GM20000 (cell line): ENCODE data around the gene KASH5.
"Not testable (repeated sequence)": the region's sequence is repeated elsewhere in the genome, so short reads cannot be mapped to it uniquely, and the experiment has no call there.

Experiments
- DNase-seq: peaks from one replicate; pipeline ENCODE4 v3.0.0; 2012; ENCODE audit warnings: low spot score
- CTCF ChIP-seq: IDR thresholded peaks from 2 replicates; pipeline ENCODE4 v1.5.1; 2012; ENCODE audit warnings: mild to moderate bottlenecking, control low read depth; ENCODE audit errors: extremely low read depth, missing control alignments

KASH5 gene

GRCh38 chr19:49442354-49442753, 54.3 kb downstream of the KASH5 start:
- no peak for TF ChIP-seq CTCF
- DNase-seq = no peak

DNA sequence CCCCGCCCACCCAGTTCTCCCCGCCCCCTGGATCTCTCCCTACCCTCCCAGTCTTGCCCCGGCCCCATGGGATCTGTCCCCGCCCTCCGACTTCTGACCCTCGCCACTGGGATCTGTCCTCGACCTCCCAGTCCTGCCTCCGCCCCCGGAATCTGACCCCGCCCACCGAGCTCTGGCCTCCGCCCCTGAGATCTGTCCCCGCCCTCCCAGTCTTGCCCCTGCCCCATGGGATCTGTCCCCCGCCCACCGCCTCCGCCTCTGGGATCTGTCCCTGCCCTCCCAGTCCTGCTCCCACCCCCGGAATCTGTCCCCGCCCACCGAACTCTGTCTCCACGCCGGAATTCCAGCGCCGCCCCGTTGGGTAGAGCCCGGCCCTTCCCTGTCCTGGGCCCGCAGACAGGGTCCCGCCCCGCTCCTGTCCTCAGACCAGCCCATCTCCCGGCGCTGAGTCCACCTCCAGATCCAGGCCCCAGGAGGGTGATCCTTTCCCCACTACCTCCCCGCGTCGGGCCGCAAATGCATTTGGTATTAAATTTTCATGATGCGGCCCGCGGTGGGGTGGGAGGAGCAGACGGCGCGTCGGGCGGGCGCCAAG, 54.8 kb downstream of the KASH5 start:
- peak; percentile 88 for DNase-seq
- no peak for TF ChIP-seq CTCF

DNA sequence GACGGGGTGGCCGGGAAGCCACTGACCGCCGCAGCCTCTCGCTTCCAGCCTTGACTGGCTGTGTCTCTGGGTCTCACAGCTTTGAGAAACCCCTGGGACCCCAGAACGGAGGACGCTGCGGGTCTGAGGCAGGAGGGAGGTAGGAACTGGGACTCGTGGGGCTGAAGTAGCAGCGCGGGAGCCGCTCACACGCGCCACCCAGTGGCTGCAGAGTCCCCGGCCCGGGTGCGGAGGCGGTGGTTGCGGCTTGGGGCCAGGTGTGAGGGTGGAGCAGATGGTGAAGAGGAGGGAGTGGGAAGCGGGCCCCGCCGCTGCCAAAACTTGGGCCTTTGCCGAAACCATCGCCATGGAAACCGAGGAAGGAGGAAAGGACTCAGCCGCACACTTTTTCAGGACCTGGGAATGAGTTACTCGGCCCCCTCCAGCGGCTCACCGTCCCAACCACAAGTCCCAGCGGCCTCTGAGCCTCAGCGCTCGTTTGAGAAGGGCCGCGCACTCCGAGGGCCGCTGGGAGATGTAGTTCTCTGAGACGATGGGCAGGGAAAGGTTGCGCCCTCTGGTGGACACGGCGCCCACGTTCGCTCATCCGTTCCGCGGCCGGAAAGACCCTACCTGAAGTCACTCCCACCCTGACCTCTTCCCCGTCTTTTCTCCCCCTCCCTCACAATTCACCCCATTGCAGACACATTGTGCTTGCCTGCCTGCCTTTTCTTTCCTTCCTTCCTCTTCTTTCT, 55.5 kb downstream of the KASH5 start:
- peak; percentile 95 for DNase-seq
- TF ChIP-seq CTCF = peak; percentile 95

DNA sequence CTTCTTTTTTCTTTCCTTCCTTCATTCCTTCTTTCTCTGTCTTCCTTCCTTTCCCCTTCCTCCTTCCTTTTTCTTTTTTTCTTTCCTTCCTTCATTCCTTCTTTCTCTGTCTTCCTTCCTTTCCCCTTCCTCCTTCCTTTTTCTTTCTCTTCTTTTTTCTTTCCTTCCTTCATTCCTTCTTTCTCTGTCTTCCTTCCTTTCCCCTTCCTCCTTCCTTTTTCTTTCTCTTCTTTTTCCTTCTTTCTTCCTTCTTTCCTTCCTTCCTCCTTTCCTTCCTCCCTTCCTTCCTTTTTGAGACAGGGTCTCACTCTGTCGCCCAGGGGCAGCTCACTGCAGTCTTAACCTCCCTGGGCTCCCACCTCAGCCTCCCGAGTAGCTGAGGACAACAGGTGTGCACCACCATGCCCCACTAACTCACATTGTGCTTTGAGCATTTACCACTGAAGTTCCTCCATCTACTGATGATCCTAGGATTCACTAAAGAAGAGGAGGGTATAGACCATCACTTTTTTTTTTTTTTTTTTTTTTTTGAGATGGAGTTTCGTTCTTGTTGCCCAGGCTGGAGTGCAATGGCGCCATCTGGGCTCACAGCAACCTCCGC, 56.2 kb downstream of the KASH5 start:
- DNase-seq = not testable (repeated sequence)

DNA sequence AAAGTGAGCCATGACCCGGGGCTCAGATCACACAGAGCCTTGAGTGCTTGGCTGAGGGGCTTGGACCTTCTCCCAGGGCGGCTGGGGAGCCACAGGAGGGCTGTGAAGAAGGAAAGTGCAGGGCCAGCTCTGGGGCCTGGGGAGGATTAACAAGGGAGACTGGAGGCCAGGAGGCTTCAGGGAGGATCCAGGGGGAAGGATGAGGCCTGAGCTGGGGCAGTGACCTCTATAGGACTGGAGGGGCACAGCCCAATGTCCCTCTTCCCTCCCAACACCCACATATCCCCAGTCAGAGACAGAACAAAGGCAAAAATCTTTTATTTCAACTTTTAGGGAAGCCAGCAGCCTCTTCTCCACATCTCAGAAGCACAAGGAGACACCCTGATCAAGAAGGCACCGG, 57.9 kb downstream of the KASH5 start:
- no peak for TF ChIP-seq CTCF

DNA sequence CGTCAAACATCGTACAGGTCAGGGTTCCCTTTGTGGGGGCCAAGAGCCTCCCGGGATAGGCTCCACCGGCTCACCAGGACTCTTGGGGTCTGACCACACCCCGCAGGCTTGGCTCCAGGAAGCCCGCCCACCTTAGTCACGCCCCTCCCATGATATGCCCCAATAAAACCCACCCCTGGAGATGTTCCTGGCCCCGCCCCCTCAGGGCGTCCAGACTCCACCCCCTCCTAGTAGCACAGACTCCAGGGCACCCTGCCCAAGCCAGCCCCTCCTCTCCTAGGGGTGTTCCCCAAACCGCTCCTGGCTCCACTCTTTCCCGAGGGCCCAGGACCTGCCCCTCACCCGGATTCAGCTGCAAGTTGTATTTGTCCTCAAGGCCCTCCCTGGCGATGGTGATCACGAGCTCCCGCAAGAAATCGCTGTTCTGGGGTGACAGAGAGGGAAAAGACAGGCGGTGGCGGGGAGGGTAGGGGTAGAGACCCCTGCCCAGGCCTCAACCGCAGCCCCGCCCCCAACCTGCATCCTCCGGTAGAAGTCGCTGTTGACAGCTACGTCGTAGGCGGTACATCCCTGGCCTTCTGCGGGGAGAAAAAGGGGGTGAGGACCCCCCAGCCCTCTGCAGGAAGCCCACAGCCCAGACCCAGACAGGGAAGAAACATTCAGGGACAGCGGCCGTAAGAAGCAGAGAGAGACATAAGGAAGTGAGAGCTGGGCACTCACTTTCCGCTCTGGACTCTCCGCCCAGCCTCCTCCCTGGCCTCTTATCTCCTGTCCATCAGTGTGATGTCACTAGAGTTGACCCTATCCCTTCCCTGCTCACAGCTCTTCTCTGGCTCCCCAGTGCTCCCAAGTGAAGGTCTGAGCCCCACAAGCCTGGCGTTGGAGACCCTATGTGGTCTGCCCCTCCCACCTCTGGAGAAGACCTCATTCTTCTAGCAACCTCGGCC, 59.7 kb downstream of the KASH5 start:
- no peak for TF ChIP-seq CTCF
- DNase-seq = no peak

More for the DNA sequence above, 57.9 kb downstream of the KASH5 start:
- no peak for DNase-seq

DNA sequence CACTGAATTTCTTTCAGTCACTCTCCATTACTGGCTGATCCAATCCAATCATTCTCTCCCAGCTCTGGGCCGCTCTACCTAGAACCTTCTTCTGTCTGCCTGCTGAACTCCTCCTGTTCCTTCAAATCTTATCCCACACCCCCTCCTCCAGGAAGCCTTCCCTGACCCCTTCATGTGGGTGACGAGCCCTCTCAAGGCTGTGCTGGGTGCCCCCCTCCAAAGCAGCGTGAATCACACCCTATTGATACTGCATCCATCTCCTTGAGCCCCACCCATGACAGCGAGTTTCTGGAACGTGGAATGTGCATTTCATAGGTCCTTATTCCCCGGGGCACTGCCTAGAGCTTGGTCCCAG, 60.4 kb downstream of the KASH5 start:
- no peak for TF ChIP-seq CTCF
- DNase-seq = no peak
